Right lobe of liver (tissue), 4 donors: ENCODE measurements around the gene MMP25.

Source experiments
- CTCF ChIP-seq, 4 donors: fragments of 200-600 bp in 3 of 4; fragments of 450-650 bp in 1 of 4; IDR thresholded peaks; one replicate each; pipeline versions ENCODE4 v1.5.1 to v1.8.0; 2016 to 2022; ENCODE audit warnings: antibody characterized with exemption in 4 of 4, mild to moderate bottlenecking in 2 of 4
- POLR2A ChIP-seq: fragments of 450-650 bp; IDR thresholded peaks from one replicate; pipeline ENCODE4 v1.6.1; 2017; ENCODE audit warnings: antibody characterized with exemption, mild to moderate bottlenecking
- donor health status: DM: no; HTN: no; CAD: no.
- donor health status: DM: no; HTN: no; CAD: no.
- donor health status: DM: no; HTN: yes; CAD: no.

GRCh38 chr16:3009568-3010390 is 36.6 kb upstream of the MMP25 start:
- no peak for TF ChIP-seq CTCF (IDR thresholded peaks at IDR 0.05)
- no peak for TF ChIP-seq POLR2A
